A673 (cell line): Measurements from ENCODE around the gene ZHX3.

Experiments
- EZH2 ChIP-seq: fragments of 200-600 bp; sonication (generic); IDR thresholded peaks from 2 replicates; pipeline ENCODE4 v1.6.1; 2017; ENCODE audit warnings: borderline replicate concordance, low read depth, mild to moderate bottlenecking, mixed read lengths, antibody characterized with exemption, low read length; ENCODE audit not compliant: poor library complexity, severe bottlenecking
- TF ChIP-seq, protein P1 (sequence below): fragments of 300-800, 200-600 bp; sonication (generic); conservative IDR thresholded peaks from 2 replicates; pipeline ENCODE4 v1.5.1; 2017; ENCODE audit warnings: low read depth, mild to moderate bottlenecking, antibody characterized with exemption, low read length, moderate library complexity, mixed read lengths

DNA sequence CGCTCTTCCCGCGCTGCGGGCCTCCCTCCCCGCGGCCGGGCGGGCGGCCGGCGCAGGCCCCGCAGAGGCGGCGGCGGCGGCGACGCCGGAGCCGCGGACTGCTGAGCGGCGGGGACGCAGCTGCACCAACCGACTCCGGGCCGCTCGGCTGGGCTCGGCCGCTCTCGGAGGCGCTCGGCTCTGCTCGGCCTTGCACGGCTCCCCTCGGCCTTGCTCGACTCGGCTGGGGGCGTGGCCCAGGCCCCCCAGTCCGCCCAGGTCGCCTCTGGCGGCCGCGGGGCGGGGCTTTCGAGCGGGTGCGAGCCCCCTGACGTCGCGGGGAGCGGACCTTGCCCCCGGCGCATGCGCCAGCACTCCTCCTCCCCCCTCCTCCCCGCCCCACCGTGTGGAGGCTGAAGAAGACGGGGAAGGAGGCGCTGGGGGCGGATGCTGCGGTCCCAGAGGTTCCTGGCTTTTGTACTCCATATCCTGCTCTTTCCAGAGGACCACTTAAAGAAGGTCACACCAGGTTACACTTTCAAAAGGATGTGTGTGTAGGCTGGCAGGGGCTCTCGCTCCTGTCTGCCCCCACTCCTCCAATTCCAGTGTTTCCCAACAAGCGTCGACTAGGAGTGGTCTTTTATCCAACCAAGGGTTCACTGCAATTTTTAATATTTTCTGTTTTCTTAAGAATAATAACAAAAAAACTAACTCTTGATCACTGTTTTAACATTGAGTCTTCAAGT lies at the start of gene ZHX3:
- TF ChIP-seq, protein P1, sequence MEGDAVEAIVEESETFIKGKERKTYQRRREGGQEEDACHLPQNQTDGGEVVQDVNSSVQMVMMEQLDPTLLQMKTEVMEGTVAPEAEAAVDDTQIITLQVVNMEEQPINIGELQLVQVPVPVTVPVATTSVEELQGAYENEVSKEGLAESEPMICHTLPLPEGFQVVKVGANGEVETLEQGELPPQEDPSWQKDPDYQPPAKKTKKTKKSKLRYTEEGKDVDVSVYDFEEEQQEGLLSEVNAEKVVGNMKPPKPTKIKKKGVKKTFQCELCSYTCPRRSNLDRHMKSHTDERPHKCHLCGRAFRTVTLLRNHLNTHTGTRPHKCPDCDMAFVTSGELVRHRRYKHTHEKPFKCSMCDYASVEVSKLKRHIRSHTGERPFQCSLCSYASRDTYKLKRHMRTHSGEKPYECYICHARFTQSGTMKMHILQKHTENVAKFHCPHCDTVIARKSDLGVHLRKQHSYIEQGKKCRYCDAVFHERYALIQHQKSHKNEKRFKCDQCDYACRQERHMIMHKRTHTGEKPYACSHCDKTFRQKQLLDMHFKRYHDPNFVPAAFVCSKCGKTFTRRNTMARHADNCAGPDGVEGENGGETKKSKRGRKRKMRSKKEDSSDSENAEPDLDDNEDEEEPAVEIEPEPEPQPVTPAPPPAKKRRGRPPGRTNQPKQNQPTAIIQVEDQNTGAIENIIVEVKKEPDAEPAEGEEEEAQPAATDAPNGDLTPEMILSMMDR: no peak
- no peak for TF ChIP-seq EZH2
